Peyer's patch (tissue), 4 donors: ENCODE results near the gene DOCK1.

Experiments
- CTCF ChIP-seq, 6 experiments: fragments of 450-650 bp in 4 of 6; fragments of 200-600 bp in 2 of 6; sonication (generic) in 1 of 6; IDR thresholded peaks; one replicate each; pipeline ENCODE4 v1.5.1; 2017 to 2019; ENCODE audit warnings: antibody characterized with exemption in 6 of 6, mild to moderate bottlenecking in 3 of 6, moderate library complexity in 1 of 6
- POLR2A ChIP-seq, 2 donors: fragments of 450-650 bp; IDR thresholded peaks; one replicate each; pipeline ENCODE4 v1.5.1; 2017; ENCODE audit warnings: antibody characterized with exemption in 2 of 2, mild to moderate bottlenecking in 2 of 2, moderate library complexity in 2 of 2

- TF ChIP-seq CTCF (IDR thresholded peaks at IDR 0.05) = no peak
- no peak for TF ChIP-seq POLR2A (IDR thresholded peaks at IDR 0.05)
Measured at GRCh38 chr10:127196282-127197153, 291.3 kb downstream of the DOCK1 start, which contains the start of gene INSYN2A.
